Fibroblast of skin of abdomen (primary cell): ENCODE measurements around the gene OAF.

Experiments used
- DNase-seq: peaks from one replicate; pipeline ENCODE4 v3.0.0-alpha.2; 2013

Gene OAF

DNA sequence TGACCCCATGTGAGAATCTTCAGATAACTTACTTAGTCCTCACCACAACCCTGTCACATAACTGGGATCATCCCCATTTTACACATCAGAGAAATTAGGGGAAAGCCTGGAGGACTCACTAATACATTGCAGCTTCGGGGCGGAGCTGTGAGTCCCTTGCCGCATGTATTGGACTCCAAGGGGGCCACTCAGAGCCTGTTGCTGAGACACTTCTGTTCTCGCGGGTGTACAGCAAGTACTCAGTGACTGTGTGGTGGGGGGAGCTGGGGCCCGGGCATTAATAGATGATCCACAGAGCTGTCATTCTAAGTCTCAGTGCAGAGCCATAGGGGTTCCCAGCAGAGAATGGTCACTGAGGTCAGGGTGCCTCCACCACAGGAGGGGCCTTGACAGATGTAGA lies 13.5 kb downstream of the OAF start:
- no peak for DNase-seq

DNA sequence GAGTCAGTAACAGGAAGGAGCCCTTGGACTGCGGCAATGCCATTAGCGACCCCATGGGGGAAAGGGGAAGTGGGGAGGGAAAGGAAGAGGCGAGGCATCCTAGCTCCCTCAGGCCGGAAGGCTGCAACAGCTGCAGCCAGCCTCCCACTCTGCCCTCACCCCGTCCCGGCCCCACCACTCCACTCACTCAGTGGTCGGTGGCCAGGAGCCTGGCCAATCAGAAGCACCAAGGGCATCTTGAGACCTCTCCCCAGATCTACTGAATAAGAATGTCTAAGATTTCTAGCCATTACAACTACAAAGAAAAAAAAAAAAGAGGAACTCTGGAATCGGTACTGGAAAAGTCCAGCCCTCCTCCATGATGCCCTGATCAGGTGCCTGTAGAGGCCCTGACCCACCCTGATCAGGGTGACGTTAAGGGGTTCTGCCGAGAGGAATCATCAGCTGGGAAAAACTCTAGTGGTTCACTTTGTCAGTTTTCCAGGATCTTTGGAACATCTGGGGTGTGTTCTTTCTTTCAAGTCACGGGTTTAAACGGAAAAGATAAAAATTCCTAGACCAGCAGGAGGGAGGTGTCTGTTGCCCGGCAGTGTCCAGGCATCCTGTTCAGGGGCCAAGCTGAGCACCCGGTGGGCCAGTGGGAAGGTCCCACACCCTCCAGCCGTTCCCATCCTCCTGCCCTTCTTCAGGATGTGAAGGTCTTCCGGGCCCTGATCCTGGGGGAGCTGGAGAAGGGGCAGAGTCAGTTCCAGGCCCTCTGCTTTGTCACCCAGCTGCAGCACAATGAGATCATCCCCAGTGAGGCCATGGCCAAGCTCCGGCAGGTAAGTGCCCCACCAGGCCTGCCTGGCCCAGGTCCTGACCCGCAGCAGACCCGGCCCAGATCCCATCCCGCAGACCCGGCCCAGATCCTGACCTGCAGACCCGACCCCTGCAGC lies 14.4 kb downstream of the OAF start:
- no peak for DNase-seq

DNA sequence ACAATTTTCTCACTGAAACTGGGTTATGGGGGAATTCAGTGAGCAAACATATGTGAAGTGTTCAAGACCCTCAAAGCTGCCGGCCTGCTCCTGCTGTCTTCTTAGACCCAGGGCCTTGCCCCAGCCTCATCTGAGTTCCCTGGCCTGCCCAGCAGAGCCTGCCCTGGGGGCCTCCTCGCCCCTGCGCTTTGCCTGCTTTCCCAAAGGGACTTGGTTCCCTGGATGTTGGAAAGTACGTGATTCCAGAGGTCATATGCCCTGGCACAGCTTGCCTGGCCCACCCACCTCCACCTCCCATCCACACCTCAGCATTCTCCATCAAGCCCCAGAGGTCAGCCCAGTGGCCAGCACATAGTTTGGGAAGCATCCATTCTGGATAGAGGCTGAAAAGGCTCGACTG lies 15.4 kb downstream of the OAF start:
- no peak for DNase-seq

DNA sequence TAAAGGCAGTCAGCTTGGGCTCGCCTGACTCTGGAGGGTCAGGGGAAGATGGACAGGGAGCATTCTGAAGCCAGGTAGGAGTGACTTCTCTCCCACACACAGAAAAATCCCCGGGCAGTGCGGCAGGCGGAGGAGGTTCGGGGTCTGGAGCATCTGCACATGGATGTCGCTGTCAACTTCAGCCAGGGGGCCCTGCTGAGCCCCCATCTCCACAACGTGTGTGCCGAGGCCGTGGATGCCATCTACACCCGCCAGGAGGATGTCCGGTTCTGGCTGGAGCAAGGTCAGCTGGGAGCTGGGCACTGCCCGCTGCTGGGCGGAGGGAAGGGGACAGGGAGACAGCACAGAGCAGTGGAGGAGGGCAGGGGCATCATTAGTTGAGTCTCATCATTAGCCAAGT lies 15.9 kb downstream of the OAF start:
- DNase-seq = no peak

DNA sequence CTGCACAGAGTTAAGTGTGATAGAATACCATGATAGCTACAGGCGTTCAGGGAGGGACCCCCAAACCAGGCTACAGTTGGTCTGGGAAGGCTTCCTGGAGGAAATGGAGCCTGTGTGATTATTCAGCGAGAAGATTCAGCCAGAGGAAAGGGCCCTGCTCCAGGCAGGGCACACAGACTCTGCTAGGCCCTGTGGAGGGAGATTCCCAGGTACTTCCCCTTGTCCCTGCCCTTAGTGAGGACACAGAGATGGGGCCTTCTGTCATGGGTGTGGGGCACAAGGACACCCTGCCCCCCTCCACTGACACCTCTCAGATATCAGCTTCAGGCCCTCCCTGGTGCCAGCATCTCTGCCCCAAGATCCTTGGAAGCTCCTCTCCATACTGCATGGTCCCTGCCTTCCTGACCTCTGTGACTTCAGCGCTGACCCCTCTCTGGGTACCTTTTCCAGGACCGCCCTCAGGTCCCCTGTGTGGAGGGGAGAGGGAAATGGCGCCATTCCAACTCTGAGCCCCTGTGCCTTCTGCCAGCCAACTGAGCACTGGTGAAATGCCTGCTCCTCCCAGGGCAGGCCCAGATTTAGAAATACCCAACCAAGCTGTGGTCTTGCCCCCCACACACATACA lies 16.5 kb downstream of the OAF start:
- DNase-seq = no peak

DNA sequence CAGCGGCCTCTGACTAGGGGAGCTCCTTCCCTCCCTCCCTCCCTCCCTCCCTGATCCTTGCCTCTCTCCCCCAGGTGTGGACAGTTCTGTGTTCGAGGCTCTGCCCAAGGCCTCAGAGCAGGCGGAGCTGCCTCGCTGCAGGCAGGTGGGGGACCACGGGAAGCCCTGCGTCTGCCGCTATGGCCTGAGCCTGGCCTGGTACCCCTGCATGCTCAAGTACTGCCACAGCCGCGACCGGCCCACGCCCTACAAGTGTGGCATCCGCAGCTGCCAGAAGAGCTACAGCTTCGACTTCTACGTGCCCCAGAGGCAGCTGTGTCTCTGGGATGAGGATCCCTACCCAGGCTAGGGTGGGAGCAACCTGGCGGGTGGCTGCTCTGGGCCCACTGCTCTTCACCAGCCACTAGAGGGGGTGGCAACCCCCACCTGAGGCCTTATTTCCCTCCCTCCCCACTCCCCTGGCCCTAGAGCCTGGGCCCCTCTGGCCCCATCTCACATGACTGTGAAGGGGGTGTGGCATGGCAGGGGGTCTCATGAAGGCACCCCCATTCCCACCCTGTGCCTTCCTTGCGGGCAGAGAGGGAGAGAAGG lies 18.1 kb downstream of the OAF start:
- no peak for DNase-seq

DNA sequence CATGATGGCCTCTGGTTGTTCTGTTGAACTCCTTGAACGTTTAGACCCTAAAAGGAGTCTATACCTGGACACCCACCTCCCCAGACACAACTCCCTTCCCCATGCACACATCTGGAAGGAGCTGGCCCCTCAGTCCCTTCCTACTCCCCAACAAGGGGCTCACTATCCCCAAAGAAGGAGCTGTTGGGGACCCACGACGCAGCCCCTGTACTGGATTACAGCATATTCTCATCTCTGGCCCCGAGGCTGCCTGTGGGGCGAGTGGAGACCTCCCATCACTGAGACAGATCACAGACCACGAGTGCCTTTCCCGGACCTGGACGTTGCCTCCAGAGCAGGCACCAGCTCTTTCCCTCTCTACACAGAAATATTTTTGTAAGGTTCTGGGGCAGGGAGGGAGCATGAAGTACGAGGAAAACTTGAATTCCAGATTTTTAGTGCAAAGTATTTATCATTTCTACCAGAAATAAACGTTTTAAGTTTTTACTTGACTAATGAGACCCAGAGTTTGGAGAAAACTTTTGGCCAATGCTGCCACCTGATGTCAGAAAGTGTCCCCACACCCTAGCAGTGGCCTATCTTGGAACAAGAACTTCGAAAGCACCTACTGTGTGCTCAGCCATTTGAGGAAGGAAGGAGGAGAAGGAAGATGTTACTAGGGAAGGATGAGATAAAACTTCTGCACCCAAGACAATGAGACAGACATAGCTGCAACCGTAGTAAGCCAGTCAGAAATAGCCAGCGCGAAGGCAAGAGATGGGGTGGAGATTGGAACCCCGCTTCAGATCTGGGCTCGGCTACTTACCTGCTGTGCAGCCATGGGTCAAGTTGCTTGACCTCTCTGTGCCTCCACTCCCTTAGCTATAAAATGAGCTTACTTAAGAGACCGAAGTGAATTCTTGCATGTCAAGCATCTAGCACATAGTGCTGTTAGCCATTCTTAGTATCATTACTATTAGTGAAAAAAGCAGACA lies 18.9 kb downstream of the OAF start:
- peak; percentile 14 for DNase-seq

DNA sequence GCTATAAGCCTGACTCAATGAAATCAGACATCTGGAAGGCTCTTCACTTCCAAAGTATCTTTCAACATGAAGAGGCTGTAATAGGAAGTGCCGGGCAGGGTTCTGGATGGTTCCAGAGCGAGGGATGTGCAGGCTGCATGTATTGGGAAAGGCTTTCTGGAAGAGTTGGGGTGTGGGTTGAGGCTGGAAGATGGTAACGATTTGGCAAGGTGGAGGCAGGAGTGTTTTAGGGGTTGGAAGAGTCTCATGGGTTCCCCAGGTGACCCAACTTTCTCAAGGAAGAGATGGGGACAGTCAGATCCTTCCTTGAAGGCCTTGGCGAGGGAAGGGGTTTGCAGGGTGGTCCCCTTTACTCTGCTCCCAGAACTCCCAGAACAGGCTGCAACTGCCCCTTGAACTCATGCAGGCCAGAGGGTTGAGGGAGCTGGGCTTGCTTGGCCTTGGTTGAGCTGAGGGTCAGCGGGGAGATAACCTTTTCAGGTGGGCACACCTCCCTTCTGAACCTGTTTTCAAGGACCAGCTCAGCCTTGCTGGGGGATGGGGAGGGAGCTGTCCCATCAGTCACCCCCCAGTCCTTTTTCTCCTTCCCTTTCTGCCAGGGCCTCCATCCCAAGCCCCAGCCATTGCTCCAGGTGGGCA lies 19.7 kb downstream of the OAF start:
- no peak for DNase-seq

DNA sequence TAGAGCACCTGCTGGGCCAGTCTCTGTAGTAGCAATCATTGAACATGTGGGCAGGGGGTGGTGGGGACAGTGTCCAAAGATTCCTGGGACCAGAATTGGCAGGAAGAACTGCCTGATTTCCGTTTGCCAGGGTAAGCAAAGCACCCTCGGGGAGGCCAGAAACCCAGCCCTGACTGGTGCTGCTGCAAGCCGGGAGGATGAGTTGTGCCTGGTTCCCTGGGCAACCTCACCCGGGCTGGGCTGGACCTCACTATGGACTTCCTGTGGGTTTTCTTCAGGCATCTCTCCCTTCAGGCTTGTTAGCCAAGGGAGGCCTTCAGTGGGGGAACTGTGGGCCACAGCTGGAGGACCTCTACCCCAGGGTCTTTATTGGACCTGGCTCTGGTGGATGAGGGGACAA lies 21.1 kb downstream of the OAF start:
- no peak for DNase-seq

DNA sequence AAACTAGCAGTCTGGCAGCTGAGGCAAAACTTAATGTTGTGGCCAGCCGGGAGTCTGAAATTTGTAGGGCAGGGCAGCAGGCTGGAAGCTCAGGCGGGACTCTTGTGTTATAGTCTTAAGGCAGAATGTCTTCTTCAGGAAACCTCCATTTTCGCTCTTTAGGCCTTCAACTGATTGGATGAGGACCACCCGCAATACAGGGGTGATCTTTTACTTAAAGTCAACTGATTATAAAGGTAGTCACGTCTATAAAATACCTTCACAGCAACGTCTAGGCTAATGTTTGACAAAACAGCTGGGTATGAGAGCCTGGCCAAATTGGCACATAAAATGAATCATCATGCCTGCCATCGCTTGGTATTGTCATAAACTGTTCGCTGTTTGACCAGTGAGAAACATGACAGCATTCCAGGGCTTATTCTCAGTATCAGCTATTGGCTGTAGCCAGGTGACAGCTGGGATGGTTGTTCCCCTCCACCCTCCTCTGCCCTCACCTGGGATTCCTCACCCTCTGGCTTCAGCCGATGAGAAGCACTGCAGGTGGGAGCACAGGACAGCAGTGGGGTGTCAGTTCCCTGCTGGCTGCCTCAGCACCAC lies 22.5 kb downstream of the OAF start:
- DNase-seq = no peak

DNA sequence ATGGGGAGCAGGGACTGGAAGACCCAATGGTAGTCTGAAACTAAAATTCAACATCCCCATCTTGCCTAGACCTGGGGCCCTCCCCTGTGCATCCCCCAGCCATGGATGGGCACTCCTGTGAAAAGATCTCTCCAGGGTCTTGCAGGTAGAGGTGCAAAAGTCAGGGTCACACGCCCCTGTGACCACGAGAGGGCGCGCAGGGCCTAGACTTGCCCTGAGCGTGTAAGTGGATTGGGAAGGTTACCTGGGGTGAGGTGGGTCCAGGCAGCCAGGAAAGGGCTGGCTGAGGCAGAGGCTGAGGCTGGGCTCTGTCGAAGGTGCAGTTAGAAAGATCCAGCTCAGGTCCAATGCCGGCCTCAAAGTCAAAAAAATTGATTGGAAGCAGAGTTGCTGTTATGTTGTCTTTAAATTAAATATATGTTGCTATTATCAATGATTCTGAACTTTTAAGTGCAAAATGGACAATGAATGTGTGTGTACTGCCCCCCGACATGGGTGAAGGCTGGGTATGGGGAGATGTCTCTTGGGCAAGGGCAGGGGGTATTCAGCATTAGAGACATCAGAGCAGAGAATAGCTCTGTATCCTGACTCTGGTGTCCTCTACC lies 24.3 kb downstream of the OAF start:
- DNase-seq = peak; percentile 48

DNA sequence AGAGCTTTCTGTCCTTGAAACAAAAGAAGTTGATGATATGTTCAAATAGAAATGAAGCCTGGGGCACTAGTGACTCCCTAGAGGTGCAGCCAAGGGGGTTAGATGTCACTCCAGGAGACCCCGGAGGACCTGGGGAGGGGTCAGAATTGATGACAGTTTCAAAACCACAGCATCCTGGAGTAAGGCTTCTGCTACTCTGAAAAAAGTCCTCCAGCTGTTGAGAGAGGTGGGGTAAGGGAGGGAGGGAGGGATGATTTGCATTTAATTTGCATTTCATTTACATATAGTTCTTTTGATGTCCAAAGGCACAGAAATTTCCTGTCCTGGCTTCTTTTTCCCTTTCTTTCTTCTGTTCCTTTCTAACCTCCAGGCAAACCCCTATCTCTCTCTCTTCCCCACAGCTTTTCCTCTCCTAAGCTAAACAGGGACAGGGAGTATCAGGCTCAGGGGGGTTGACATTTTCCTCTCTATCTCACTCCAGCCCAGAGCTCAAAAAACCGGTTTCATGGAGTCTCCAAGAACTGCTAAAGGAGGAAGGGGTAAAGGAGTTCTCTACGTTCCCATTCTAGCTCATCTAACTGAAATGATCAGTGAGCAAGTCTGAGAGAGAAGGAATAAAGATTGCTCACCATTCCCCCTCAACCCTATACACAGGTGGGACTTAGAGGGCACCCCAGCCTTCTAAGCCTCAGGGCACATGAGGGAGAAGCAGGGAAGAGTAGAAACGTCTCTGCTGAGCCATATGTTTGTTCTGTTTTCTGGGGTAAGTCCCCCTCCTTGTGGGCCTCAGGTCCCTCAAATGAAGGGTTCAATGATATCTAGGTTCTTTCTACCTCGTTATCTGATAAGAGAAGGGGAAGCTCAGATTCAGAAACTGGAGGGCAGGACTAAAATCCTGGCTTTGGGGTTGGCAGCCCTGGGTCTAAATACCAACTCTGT lies 25.6 kb downstream of the OAF start:
- peak; percentile 72 for DNase-seq

DNA sequence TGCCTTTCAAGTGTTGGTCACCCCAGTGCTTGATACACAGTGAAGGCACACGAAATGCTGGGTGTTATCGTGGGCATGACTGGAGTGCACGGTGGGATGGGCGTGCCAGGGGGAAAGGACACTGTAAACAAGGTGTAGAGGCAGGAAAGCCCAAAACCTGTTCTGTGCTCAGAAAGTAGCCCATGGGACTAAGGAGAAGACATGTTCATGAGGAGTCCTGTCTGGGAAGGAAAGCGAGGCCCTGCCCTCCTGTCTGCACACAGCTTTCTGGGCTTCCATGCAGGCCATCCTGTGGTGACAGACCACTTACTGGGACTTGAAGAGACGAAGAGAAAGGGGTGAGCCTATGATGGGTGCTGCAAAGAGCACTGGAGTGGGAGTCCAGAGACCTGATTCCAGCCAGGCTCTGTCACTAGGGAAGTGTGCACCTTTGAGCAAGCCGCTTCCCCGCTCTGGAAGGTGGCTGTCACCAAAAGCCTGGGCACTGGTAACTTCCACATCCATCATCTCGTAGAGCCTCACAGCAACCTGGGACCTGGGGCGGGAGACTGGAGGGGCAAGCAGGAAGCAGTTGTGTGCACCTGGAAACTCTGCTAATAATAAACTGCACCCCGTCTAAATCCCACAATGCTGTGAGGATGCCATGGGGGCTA lies 28.3 kb downstream of the OAF start:
- no peak for DNase-seq

DNA sequence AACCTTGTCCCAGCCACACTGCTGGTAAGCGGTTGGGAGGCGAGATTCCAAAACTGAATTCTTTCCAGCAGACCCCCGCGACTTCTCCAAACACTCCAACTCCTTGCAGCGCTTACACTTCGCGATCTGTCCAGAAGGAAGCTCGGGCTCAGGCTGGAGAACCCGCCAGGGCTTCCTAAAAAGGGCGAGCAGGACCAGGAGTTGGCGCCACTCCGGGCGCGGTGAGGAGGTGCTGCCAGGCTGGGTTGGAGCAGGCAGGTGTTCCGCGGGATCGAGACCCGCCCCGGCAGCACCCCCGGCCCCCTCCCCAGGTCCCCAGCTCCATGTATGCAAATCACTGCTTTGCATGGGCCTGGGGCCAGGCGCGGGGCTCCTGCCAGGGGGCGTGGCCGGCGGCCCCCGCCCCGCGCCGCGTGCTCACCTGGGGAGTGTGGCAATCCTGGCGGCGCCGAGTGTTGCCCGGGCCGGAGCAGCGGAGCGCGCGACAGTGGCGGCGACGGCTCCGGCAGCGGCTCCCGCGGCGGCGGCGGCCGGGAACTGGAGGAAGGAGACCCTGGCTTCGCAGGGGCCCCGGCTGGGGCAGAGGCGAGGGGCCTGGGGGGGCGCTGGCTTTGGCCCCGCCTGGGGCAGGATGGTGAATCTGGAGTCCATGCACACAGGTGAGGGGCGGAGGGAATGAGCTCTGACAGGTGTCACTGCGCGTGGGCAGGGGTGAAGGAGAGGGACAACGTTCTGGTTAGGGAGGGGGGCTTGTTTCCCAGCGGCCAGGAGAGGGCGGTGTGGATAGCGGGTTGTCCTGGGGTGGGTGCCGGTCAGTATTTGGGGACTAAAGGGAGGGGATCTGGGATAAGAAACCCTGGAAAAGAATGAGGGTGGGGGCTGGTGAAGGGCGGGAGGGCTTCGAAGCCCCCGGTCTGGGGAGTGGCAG lies 29.1 kb downstream of the OAF start, which contains the start of gene POU2F3:
POU2F3 (plus strand) TSS at position 428 of the 928 bp plus-strand sequence; CDS start at position 632, 204 bp downstream.
- no peak for DNase-seq

DNA sequence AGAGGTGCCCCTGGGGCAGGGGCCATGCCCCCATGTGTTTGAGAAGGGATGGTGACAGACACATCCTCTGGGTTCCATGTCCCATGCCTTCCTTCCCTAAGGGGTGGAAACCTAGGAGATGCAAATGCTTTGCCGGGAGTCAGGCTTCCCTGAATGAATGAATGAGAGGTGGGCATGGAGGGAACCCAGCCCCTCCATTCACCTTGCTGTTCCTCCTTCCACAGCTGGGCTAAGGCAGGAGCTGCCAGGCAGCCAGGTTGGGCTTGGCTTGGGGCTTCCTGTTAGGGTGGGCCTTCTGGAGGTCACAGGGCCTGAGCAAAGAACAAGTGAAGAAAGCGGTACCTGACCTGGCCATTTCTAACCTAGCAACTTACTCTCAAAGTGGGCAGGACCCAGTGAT lies 30.0 kb downstream of the OAF start:
- no peak for DNase-seq

DNA sequence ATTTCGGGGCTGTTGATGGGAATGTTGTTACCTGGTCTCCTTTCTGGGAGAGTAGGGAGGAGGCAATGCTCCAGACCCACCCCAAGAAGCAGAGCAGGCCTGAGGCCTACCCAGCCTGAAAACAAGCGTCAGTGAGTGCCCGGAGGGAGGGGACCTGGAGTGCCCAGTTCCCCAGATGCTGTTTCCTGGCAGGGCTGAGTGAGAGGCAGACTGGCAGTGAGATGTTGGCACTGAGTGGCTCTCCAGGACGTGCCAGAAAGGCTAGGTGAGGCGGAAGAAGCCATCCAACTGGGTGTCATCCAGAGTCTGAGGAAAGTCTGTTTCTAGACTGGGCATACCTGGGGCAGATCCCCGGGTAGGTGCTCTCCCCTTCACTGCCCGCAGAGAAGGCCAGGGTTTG lies 30.4 kb downstream of the OAF start:
- no peak for DNase-seq

DNA sequence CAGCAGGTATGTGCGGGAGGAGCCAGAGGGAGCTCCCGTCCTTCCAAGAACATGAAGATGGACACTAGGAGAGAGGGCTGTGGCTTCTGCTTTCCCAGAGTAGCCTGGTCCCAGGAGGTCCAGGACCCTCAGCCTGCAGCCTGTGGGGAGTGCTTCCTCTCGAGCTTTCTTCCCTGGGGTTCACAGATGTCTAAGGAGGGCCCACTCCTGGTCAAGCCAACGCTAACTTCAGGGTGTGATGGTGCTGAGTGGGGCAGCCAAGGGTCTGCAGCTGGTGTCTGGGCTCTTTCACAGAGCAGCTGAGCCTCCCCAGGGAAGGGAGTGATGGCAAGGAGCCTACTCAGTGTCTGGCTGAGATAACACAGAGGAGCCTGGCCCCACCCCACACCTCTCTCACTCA lies 32.4 kb downstream of the OAF start:
- DNase-seq = no peak
